Esophagus squamous epithelium (tissue), 4 donors: ENCODE results near the gene NFATC4.

ENCODE experiments used
- CTCF ChIP-seq, 6 experiments: fragments of 450-650 bp in 4 of 6; fragments of 200-600 bp in 2 of 6; sonication (generic) in 2 of 6; IDR thresholded peaks; one replicate each; pipeline ENCODE4 v1.5.1; 2016 to 2019; ENCODE audit warnings: antibody characterized with exemption in 6 of 6, mild to moderate bottlenecking in 4 of 6, moderate library complexity in 4 of 6
- POLR2A ChIP-seq, 4 donors: fragments of 450-650 bp; IDR thresholded peaks; one replicate each; pipeline ENCODE4 v1.6.1; 2017; ENCODE audit warnings: antibody characterized with exemption in 4 of 4, mild to moderate bottlenecking in 4 of 4, moderate library complexity in 3 of 4

DNA sequence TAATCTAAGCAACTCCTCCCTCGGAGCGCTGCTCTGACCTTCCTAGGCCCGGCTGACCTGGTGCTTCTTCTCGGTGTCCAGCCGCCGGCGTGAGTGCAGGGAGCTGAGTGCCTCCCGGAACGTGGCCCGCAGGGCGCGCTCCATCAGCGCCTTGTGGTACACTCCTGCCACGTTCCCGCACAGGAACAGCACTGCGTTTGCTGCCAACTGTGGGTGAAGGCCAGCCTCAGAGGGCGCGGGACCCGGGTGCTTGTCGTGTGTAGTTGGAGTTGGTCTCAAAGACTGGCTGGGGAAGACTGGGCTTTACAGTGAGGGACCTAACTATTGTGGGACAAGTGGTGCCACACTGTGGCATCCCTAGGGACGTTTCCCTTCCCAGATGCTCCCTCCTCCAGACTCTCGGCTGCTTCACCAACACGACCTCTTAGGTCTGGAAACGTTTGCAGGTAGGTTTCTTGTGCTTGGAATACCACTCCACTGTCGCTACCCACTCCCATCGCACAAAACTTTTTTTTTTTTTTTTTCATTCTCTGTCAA is 36.2 kb upstream of the NFATC4 start:
- TF ChIP-seq CTCF (IDR thresholded peaks at IDR 0.05): no peak
- TF ChIP-seq POLR2A (IDR thresholded peaks at IDR 0.05): no peak
